Measurements from ENCODE around the gene SENP5.

GRCh38 chr3:196927571-196928453 is 60.1 kb downstream of the SENP5 start:
- TF ChIP-seq CTCF (IDR thresholded peaks at IDR 0.05; ENCODE audit: borderline replicate concordance, extremely low read depth, low read length, poor library complexity, severe bottlenecking), result no peak
- no peak for TF ChIP-seq EZH2 (IDR thresholded peaks at IDR 0.05; ENCODE audit: borderline replicate concordance, low read depth, low read length, severe bottlenecking)

Measured in DND-41 (cell line).